Stimulated activated CD8-positive, alpha-beta memory T cell treated with anti-CD3 and anti-CD28 coated beads, Interleukin-15, amount 100 ng/mL, for 24 hours (primary cell): Measurements from ENCODE around the gene RCSD1.

Experiments
- DNase-seq: peaks from one replicate; pipeline ENCODE4 v3.0.0-alpha.2; 2020; ENCODE audit warnings: low read depth

The RCSD1 gene

DNA sequence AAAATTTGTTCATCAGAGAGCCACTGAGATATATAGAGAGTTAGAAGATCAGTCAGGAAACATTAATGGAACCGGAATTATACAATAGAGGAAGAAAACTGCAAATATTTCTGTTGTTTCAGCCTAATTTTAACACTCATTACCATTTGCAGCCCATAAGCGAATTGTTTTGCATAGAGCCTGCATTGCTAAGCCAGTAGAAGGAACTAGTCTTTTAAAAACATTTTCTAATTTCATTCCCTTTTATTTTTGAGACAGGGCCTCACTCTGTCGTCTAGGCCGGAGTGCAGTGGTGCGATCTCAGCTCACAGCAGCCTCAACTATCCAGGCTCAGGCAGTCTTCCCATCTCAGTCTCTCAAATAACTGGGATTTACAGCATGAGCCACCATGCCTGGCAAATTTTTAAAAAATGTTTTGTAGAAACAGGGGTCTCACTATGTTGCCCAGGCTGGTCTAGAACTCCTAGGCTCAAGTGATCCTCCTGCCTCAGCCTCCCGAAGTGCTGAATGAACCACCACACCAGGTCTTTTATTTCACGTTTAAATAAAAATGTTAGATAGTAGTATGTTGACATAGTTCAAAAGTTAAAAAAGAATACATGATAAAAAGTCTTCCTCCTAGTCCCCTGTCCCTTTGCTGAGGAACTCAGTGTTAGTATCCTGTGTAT, 117.1 kb downstream of the RCSD1 start:
- DNase-seq: no peak

DNA sequence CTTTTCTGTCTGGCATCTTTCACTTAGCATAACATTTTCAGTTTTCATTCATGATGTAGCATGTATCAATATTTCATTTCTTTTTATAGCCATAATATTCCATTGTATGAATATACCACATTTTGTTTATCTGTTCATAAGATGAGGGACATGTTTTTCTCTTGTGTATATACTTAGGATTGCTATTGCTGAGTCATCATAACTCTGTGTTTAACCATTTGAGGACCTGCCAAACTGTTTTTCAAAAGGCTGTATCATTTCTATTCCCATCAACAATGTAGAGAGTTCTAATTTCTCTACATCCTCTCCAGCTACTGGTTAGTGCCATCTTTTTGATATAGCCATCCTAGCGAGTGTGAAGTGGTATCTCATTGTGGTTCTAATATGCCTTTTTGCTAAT, 118.0 kb downstream of the RCSD1 start:
- no peak for DNase-seq

DNA sequence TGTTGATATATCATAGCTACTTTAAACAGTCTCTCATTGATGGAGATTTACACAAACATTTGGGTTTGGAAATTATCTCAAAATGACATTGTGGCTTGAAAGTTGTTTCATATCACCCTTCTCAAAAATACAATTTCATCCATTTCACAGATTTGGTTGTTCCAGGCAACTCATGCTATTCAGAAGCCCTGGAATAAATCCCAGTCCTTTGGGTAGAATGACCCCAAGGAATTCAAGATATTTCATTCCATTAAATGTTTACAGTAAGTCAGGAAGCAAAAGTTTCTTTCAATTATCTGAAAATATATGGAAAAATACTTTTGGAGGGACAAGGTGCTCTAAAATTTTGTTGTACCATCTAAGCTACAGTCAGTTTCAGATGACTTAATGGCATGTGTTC, 118.9 kb downstream of the RCSD1 start:
- DNase-seq: no peak

DNA sequence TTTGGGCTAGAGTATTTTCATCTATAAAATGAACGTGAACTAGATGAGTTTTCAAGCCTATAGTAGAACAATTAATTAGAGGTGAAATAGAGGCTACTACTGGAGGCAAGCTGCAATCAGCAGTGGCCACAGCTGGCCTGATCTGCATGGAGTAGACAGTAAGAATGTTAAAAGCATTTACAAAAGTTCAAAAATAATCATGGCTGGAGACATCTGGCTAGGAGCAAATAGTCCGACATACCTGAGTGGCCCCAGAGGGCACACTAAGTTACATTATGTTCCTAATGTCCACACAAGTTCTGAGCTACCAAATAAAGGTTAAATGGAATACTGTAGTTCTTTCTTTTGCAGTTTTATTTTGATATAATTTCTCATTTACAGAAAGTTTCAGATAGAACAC, 119.7 kb downstream of the RCSD1 start:
- DNase-seq: no peak

DNA sequence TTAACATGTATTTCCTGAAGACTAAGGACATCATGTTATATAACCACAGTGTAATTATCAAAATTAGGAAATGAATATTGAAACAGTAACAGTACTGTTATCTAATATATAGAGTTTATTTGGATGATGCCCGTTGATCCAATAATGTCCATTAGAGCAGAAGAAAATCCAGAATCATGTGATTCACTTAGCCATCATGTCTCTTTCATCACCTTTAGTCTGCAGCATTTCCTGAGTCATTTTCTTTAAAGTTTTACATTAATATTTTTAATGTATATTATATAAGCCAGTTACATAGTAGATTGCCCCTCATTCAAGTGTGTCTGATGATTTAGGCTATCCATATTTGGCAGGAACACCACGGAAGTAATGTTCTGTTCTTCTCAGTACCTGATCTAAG, 120.6 kb downstream of the RCSD1 start:
- no peak for DNase-seq

DNA sequence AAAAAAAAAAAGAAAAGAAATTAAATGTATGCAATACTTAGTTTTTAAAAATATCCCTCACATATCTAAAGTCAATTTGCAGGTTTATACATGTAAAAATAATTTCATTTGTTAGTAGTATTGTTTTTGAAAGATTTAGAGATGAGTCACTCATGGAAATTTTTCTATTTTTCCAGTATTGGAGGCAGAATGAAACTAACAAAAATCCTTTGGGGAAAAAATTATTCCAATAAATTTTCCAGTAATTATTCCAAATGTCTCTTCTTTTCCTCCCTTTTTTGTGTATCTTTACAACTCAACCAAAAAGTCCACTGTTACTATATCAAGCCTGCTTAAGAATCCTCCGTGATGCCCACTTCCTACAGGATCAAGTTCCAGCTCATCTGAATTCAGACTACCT, 121.6 kb downstream of the RCSD1 start:
- no peak for DNase-seq

DNA sequence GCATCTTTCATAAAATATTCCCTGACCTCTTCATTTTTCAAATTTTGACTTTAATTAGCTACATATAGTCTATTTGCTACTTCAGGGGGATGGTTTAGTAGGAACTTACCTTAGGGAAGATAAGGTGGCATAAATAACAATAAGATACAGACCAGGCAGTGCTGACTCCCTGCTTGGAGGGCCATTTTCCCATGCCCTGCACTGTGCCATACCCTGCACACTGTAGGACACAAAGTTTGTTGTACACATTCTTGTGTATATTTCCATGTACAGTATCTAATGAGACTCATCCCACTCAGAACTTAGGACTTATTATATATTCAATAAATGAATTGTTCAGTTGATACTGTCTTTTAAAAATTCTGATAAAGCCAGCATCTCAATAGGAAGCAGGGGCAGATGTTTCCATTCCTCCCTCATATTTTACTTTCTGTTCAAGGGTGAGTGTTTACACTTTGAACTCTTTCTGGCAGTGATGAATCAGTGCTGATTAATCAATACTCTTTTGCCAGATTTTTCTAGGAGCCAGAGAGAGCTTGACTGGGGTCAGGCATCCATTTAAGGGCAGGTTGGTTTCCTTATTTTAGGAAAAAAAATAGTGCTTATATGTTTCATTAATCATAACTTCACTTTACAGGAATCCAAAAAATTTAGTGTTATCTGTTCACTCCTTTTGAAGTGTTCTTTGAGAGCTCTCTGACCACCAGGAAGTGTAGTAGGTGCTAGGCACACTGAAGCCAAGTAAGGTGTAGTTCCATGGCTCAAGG, 122.4 kb downstream of the RCSD1 start:
- no peak for DNase-seq

DNA sequence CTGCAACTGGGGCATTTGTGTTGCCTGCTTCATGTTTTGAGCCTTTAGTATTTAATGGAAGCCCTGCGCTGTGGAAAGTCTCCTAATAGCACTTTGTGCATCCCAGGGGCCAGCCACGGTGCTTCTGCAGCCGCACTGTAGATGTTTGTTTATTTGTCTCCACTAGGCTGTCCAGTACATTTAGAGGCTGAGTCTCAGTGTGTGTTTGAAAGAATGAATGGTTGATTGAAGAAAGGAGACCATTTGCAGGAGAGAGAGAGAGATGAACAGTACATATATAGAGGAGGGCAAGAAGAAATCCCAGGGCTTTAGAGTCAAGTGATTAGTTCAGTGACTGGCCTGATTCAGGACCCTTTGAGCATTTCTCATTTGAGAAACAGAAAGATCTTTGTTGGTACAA, 125.6 kb downstream of the RCSD1 start:
- no peak for DNase-seq
